Right atrium auricular region (tissue), 2 donors: ENCODE measurements around the gene LILRA6. TPM values are rescaled to one million over a fixed set of nuclear protein-coding genes. Genes with fewer than 3 reads are reported as not detected.
A peak's percentile ranks its signal among the peaks of the same experiment; 100 is the strongest.

Experiments
- DNase-seq: peaks from one replicate; pipeline ENCODE4 v3.0.0-alpha.2; 2019; ENCODE audit warnings: low spot score
- H3K27ac ChIP-seq, 2 donors: fragments of 200-600 bp; sonication (generic); 1 replicate in 1 of 2; 2 replicates in 1 of 2; pipeline ENCODE4 v1.5.1; 2016 to 2019
- H3K27me3 ChIP-seq, 2 donors: fragments of 200-600 bp; sonication (generic); one replicate each; pipeline versions ENCODE4 v1.5.1 to v1.6.0; 2017 to 2019
- H3K36me3 ChIP-seq: fragments of 200-600 bp; sonication (generic); one replicate; pipeline ENCODE4 v1.5.1; 2016
- H3K4me1 ChIP-seq, 2 donors: fragments of 200-600 bp; sonication (generic); one replicate each; pipeline versions ENCODE4 v1.5.1 to v1.6.0; 2017 to 2019
- H3K4me3 ChIP-seq, 2 donors: fragments of 200-600 bp; sonication (generic); 1 replicate in 1 of 2; 2 replicates in 1 of 2; pipeline ENCODE4 v1.5.1; 2017 to 2019; ENCODE audit warnings: mild to moderate bottlenecking in 1 of 2, moderate library complexity in 1 of 2
- H3K9me3 ChIP-seq, 2 donors: fragments of 200-600 bp; sonication (generic); one replicate each; pipeline ENCODE4 v1.5.1; 2019
- total RNA-seq, 2 donors: library from RNA; depleted of rRNA; stranded (reverse); fragments of >200 nt; gene quantifications; one replicate each; pipeline ENCODE4 v1.1.0, GENCODE V29; 2016
- TF ChIP-seq, protein P1 (sequence below), 2 donors: fragments of 200-600 bp; sonication (generic); IDR thresholded peaks; one replicate each; pipeline ENCODE4 v1.5.1; 2019; ENCODE audit warnings: antibody characterized with exemption in 2 of 2

Gene LILRA6
- total RNA-seq, 2 donors from 2014 or later = 1.7 TPM; not detected in 1

- Histone ChIP-seq H3K36me3 (no peaks in the 10 kb centered on the region), H3K27ac (no peak overlapping the region), H3K4me1 (no peaks in the 10 kb centered on the region), H3K27me3 (no peaks in the 10 kb centered on the region), H3K9me3 (no peaks in the 10 kb centered on the region), H3K4me3 (no peak overlapping the region)
- TF ChIP-seq, protein P1, sequence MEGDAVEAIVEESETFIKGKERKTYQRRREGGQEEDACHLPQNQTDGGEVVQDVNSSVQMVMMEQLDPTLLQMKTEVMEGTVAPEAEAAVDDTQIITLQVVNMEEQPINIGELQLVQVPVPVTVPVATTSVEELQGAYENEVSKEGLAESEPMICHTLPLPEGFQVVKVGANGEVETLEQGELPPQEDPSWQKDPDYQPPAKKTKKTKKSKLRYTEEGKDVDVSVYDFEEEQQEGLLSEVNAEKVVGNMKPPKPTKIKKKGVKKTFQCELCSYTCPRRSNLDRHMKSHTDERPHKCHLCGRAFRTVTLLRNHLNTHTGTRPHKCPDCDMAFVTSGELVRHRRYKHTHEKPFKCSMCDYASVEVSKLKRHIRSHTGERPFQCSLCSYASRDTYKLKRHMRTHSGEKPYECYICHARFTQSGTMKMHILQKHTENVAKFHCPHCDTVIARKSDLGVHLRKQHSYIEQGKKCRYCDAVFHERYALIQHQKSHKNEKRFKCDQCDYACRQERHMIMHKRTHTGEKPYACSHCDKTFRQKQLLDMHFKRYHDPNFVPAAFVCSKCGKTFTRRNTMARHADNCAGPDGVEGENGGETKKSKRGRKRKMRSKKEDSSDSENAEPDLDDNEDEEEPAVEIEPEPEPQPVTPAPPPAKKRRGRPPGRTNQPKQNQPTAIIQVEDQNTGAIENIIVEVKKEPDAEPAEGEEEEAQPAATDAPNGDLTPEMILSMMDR (IDR thresholded peaks at IDR 0.05) = no peak
- DNase-seq = peak; percentile 64
These were observed 28.5 kb upstream of the LILRA6 start for GRCh38 chr19:54271106-54271505.

DNA sequence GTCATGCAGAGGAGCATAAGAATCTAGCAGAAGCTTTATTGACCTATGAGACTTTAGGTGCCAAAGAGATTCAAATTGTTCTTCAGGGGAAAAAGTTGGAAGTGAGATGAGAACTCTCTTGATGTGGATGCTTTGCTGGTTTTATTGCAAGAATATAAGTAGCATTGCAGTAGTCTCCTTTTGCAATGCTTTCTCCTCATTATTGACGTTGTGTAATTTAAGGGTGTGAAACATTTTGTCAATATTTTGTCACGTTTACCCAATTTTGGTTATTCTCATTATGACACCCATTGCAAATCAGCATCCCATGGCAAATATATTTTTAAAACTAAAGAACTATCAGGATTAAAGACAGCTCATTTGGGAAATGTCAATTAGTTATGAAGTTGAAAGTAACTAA, 26.3 kb upstream of the LILRA6 start:
- Histone ChIP-seq H3K36me3 (no peaks in the 10 kb centered on the region), H3K4me3 (no peak overlapping the region), H3K27me3 (no peaks in the 10 kb centered on the region), H3K9me3 (no peaks in the 10 kb centered on the region), H3K27ac (no peak overlapping the region), H3K4me1 (no peaks in the 10 kb centered on the region)
- DNase-seq = no peak
- TF ChIP-seq, protein P1 (IDR thresholded peaks at IDR 0.05) = no peak

DNA sequence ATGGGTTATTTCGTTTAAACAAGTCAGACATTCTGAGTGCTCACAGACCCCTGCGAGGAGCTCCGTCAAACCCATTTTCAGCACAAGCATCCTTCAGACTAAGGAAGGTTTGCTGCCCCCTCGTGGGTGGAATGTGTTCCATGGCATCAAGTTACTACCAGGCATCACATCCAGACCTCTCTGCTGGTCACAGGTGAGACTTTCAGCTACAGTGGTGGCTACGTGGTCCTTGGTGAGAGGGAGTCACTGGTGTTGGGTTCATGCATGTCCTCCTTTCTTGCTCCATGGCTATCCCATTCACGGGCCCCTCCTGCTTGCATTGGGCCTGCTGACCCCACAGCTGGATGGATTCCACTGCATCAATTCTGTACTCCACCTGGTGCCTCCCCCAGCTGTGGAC, 23.5 kb upstream of the LILRA6 start:
- H3K9me3 ChIP-seq = no peaks in the 10 kb centered on the region
- no peaks in the 10 kb centered on the region for H3K36me3 ChIP-seq
- no peak overlapping the region for H3K27ac ChIP-seq
- no peaks in the 10 kb centered on the region for H3K27me3 ChIP-seq
- no peak overlapping the region for H3K4me3 ChIP-seq
- DNase-seq = peak; percentile 68
- TF ChIP-seq, protein P1 (IDR thresholded peaks at IDR 0.05) = peak; percentile 52 to 70
- no peaks in the 10 kb centered on the region for H3K4me1 ChIP-seq

GRCh38 chr19:54262470-54262869, 19.9 kb upstream of the LILRA6 start:
- no peaks in the 10 kb centered on the region for H3K36me3 ChIP-seq
- no peak overlapping the region for H3K27ac ChIP-seq
- H3K9me3 ChIP-seq = no peaks in the 10 kb centered on the region
- DNase-seq = no peak
- H3K4me3 ChIP-seq = no peak overlapping the region
- TF ChIP-seq, protein P1 (IDR thresholded peaks at IDR 0.05) = no peak
- no peaks in the 10 kb centered on the region for H3K4me1 ChIP-seq
- H3K27me3 ChIP-seq = no peaks in the 10 kb centered on the region

GRCh38 chr19:54262066-54262465, 19.5 kb upstream of the LILRA6 start:
- no peak overlapping the region for H3K27ac ChIP-seq
- no peaks in the 10 kb centered on the region for H3K9me3 ChIP-seq
- H3K36me3 ChIP-seq = no peaks in the 10 kb centered on the region
- no peaks in the 10 kb centered on the region for H3K4me1 ChIP-seq
- H3K4me3 ChIP-seq = no peak overlapping the region
- TF ChIP-seq, protein P1 (IDR thresholded peaks at IDR 0.05) = no peak
- DNase-seq = peak; percentile 11
- H3K27me3 ChIP-seq = no peaks in the 10 kb centered on the region

- H3K4me1 ChIP-seq = no peaks in the 10 kb centered on the region
- peak; percentile 58 for DNase-seq
- no peaks in the 10 kb centered on the region for H3K27me3 ChIP-seq
- TF ChIP-seq, protein P1 (IDR thresholded peaks at IDR 0.05) = no peak
- no peak within 1 kb of the TSS for H3K27ac ChIP-seq
- H3K36me3 ChIP-seq = no peaks in the 10 kb centered on the region
- no peaks in the 10 kb centered on the region for H3K9me3 ChIP-seq
- H3K4me3 ChIP-seq = peak within 1 kb of the TSS; percentile 6 to 26
These were observed 14.5 kb upstream of the LILRA6 start, which contains the start of gene LILRB5 for GRCh38 chr19:54257116-54257480. Gene LILRB5 (minus strand): TSS chr19:54257273. CDS start chr19:54257193, 80 bp downstream.
